Right lobe of liver (tissue), 6 donors: ENCODE results near the gene SLC16A12. TPM values are rescaled to one million over a fixed set of nuclear protein-coding genes. Genes with fewer than 3 reads are reported as not detected.

Source experiments
- ATAC-seq, 4 donors: fragments of 200-7000 bp; cut with Tn5 transposase; one replicate each; pipeline ENCODE4 v1.9.1; 2020; ENCODE audit warnings: mild to moderate bottlenecking in 4 of 4, moderate library complexity in 4 of 4
- DNase-seq, 3 donors: peaks; one replicate each; pipeline ENCODE4 v3.0.0-alpha.2; 2020
- H3K27ac ChIP-seq, 3 donors: fragments of 200-600 bp; one replicate each; pipeline ENCODE4 v1.8.0; 2022
- H3K27me3 ChIP-seq, 2 donors: fragments of 200-600 bp; one replicate each; pipeline ENCODE4 v1.8.0; 2022
- H3K36me3 ChIP-seq, 4 donors: fragments of 200-600 bp; sonication (generic) in 1 of 4; one replicate each; pipeline versions ENCODE4 v1.5.1 to v1.8.0; 2017 to 2022; ENCODE audit warnings: control low read depth in 1 of 4
- H3K4me1 ChIP-seq, 4 donors: fragments of 200-600 bp; sonication (generic) in 1 of 4; one replicate each; pipeline versions ENCODE4 v1.5.1 to v1.8.0; 2017 to 2022; ENCODE audit warnings: control low read depth in 1 of 4
- H3K4me3 ChIP-seq, 3 donors: fragments of 200-600 bp; one replicate each; pipeline ENCODE4 v1.8.0; 2022
- H3K9me3 ChIP-seq, 4 donors: fragments of 200-600 bp; sonication (generic) in 1 of 4; one replicate each; pipeline versions ENCODE4 v1.5.1 to v1.8.0; 2017 to 2022; ENCODE audit warnings: control low read depth in 1 of 4
- POLR2A ChIP-seq: fragments of 450-650 bp; IDR thresholded peaks from one replicate; pipeline ENCODE4 v1.6.1; 2017; ENCODE audit warnings: antibody characterized with exemption, mild to moderate bottlenecking
- WGBS: methylation state at CpG from one replicate; pipeline ENCODE4 v1.1.6; 2018; ENCODE audit warnings: low coverage, low lambda C conversion rate; ENCODE audit not compliant: insufficient coverage; ENCODE audit errors: missing lambda C conversion rate; 5-methylcytosine and 5-hydroxymethylcytosine counted together
- intact Hi-C, 2 donors: fragments of 100-400 bp; cut with DNase I; formaldehyde crosslinking; loops; one replicate each; pipeline versions ENCODE4 v1.11.2 to v1.14.1; 2022
- total RNA-seq, 6 experiments: library from RNA; depleted of rRNA in 2 of 6; stranded (reverse); fragments of >200 nt in 2 of 6; fragmentation: NEBNext Ultra II Directional in 3 of 6; extraction: Animal tissue kit (Norgen Biotek cat#: 25700) in 3 of 6; gene quantifications; one replicate each; pipeline versions ENCODE4 v1.1.0 to v1.2.4, GENCODE V29; 2016 to 2023
- TF ChIP-seq, protein P1 (sequence below), 4 donors: fragments of 200-600 bp in 3 of 4; fragments of 450-650 bp in 1 of 4; IDR thresholded peaks; one replicate each; pipeline versions ENCODE4 v1.5.1 to v1.8.0; 2016 to 2022; ENCODE audit warnings: antibody characterized with exemption in 4 of 4, mild to moderate bottlenecking in 2 of 4
- donor health status: DM: no; HTN: yes; CAD: no.
- donor health status: DM: no; HTN: no; CAD: no.
- donor health status: DM: no; HTN: no; CAD: no.
- donor health status: DM: no; HTN: yes; CAD: no.
- donor health status: DM: no; HTN: yes; CAD: no.

Gene SLC16A12
- total RNA-seq, 6 experiments from 2014 or later: 0.20 to 6.1 (median 0.80) TPM

DNA sequence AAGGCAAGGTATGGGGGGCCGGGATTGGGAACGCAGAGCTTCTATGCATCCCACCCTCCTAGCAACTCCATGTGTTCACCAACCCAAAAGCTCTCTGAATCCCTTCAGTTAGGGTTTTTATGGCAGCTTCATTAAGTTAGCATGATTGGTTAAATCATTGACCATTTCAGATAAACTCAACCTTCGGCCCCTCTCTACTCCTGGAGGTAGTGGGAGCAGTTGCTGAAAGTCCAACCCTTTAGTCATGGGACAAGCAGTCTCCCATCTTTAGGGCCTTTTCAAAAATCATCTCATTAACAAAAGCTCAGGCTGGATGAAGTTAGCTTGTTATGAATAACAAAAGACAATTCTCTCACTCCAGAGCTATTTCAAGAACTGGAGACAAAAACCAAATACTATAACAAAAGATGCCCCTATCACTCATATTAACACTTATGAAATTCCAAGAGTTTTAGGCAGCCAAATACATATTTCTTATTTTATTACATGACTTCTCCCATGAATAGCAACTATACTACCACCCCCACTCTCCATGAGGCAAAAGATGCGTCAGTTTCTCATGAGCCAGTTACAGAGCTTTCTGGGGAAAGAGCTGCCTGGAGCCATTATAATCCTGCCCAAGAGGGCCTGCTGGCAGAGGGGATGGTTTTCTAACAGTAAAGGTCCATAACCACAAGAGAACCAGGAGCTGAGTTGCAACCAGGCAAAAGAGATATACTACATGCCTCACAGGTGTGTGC, 44.6 kb downstream of the SLC16A12 start:
- no peak overlapping the region for H3K27ac ChIP-seq

GRCh38 chr10:89482256-89482655, 53.1 kb downstream of the SLC16A12 start:
- ATAC-seq (no peak), DNase-seq (no peak)
- Histone ChIP-seq H3K9me3 (no peaks in the 10 kb centered on the region), H3K4me3 (no peak overlapping the region), H3K27me3 (no peaks in the 10 kb centered on the region), H3K4me1 (peaks cover 0 to 21% (median 7%) of the 10 kb centered on the region in 4 donors), H3K27ac (peak overlapping the region; percentile 19 to 48 (median 26)), H3K36me3 (no peaks in the 10 kb centered on the region)
- TF ChIP-seq POLR2A: no peak
- TF ChIP-seq, protein P1, sequence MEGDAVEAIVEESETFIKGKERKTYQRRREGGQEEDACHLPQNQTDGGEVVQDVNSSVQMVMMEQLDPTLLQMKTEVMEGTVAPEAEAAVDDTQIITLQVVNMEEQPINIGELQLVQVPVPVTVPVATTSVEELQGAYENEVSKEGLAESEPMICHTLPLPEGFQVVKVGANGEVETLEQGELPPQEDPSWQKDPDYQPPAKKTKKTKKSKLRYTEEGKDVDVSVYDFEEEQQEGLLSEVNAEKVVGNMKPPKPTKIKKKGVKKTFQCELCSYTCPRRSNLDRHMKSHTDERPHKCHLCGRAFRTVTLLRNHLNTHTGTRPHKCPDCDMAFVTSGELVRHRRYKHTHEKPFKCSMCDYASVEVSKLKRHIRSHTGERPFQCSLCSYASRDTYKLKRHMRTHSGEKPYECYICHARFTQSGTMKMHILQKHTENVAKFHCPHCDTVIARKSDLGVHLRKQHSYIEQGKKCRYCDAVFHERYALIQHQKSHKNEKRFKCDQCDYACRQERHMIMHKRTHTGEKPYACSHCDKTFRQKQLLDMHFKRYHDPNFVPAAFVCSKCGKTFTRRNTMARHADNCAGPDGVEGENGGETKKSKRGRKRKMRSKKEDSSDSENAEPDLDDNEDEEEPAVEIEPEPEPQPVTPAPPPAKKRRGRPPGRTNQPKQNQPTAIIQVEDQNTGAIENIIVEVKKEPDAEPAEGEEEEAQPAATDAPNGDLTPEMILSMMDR (IDR thresholded peaks at IDR 0.05): no peak
- 77% methylated on average over 3 of the region's 3 CpGs for WGBS
- intact Hi-C loops: no loop called here

More for the DNA sequence above, 44.6 kb downstream of the SLC16A12 start:
- Histone ChIP-seq H3K27me3 (no peaks in the 10 kb centered on the region), H3K36me3 (no peaks in the 10 kb centered on the region), H3K4me3 (no peak overlapping the region), H3K4me1 (no peaks in the 10 kb centered on the region), H3K9me3 (no peaks in the 10 kb centered on the region)
- ATAC-seq (peak in 3 of 4 donors; percentile 35 to 62 (median 39)), DNase-seq (no peak)
- TF ChIP-seq POLR2A: no peak
- TF ChIP-seq, protein P1 (IDR thresholded peaks at IDR 0.05): no peak
- WGBS: 52% methylated on average over 2 of the region's 4 CpGs
- intact Hi-C loops: no loop called here

DNA sequence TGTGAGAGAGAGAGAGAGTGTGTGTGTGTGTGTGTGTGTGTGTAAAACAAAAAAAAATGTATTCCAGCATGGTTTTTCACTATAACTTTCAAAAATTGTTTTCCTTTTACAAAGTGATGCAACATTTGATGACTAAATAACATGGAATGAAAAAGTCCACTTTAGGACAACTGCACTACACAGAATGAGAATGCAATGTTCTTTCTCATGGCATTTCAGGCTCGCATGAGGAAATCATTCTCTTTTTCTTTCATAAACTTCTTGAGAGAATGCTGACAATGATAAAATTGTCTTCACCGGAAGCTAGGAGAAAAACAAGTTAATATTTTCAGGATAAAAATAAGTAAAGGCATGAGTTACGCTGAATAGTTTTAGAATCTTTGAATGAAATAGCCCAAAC, 53.7 kb downstream of the SLC16A12 start:
- WGBS: 20% methylated on average over 3 of the region's 3 CpGs
- Histone ChIP-seq H3K9me3 (no peaks in the 10 kb centered on the region), H3K36me3 (no peaks in the 10 kb centered on the region), H3K4me1 (peaks cover 0 to 27% (median 9%) of the 10 kb centered on the region in 4 donors), H3K27me3 (no peaks in the 10 kb centered on the region), H3K4me3 (no peak overlapping the region), H3K27ac (peak overlapping the region; percentile 19 to 48 (median 26))
- TF ChIP-seq POLR2A: no peak
- TF ChIP-seq, protein P1 (IDR thresholded peaks at IDR 0.05): no peak
- DNase-seq (no peak), ATAC-seq (peak; percentile 55 to 74 (median 70))
- intact Hi-C loops: no loop called here

- TF ChIP-seq, protein P1 (IDR thresholded peaks at IDR 0.05): no peak
- TF ChIP-seq POLR2A: no peak
- Histone ChIP-seq H3K27ac (peak overlapping the region in 1 of 3 donors; percentile 8), H3K27me3 (no peaks in the 10 kb centered on the region), H3K9me3 (no peaks in the 10 kb centered on the region), H3K4me3 (no peak overlapping the region), H3K4me1 (peaks cover 0 to 40% (median 17%) of the 10 kb centered on the region in 4 donors), H3K36me3 (no peaks in the 10 kb centered on the region)
- DNase-seq (no peak), ATAC-seq (peak in 1 of 4 donors; percentile 11)
- intact Hi-C loops: no loop called here
- WGBS: 95% methylated on average over 1 of the region's 1 CpG
Measured at GRCh38 chr10:89479771-89480446, 55.5 kb downstream of the SLC16A12 start.
